Ammon's horn (tissue), 1 donor: Measurements from ENCODE around the gene KCNC4.

Source experiments
- DNase-seq: peaks from one replicate; pipeline ENCODE4 v3.0.0-alpha.2; 2016; ENCODE audit warnings: low spot score

Gene KCNC4

DNA sequence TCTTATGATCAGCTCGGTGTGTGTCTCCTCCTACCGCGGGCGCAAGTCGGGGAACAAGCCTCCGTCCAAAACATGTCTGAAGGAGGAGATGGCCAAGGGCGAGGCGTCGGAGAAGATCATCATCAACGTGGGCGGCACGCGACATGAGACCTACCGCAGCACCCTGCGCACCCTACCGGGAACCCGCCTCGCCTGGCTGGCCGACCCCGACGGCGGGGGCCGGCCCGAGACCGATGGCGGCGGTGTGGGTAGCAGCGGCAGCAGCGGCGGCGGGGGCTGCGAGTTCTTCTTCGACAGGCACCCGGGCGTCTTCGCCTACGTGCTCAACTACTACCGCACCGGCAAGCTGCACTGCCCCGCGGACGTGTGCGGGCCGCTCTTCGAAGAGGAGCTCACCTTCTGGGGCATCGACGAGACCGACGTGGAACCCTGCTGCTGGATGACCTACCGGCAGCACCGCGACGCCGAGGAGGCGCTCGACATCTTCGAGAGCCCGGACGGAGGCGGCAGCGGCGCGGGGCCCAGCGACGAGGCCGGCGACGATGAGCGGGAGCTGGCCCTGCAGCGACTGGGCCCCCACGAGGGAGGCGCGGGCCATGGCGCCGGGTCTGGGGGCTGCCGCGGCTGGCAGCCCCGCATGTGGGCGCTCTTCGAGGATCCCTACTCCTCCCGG is 1.5 kb downstream of the KCNC4 start:
- DNase-seq = no peak

DNA sequence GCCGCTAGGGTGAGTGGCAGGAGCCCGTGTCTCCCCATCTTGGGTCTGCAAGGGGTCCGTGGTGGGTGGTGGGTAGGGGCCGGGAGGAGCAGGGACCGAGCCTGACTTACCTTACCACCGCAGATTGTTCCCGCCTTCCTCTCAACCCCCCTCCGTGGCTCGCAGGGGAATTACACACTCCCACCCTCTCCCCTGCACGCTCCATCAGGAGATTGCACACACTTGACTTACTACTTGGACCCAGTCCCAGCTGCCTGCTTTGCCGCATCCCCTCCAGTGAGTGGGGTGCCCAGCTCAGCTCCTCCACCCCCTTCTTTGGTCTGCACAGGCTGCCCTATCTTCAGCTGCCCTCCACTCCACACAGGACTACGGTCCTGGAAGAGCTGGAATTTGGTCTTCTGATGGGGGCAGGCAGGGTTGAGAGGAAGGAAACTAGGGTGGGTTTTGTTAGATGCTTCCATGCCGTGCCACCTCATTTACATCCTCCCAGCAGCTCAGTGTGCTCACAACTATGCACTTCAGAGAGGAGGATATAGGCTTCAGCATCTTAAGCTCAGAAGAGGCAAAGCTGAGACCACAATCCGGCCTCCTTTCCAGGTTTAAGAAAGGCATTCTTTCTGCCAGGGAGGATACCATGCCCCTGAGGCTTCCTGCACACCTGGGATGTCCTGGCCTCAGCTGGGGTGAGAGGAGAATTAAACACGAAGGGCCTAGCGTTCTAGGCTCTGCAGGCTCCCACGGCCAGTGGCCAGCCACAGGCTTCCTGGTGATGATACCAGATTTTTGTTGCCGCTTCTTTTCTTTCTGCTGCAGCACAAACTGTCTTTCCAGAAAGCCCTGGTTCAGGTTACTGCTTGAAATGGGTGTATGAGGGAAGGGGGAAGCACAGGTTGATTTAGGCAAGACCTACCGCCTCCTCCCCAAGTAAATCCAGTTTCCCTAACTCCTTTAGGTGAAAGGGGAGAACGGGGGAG is 2.3 kb downstream of the KCNC4 start:
- peak; percentile 62 for DNase-seq

DNA sequence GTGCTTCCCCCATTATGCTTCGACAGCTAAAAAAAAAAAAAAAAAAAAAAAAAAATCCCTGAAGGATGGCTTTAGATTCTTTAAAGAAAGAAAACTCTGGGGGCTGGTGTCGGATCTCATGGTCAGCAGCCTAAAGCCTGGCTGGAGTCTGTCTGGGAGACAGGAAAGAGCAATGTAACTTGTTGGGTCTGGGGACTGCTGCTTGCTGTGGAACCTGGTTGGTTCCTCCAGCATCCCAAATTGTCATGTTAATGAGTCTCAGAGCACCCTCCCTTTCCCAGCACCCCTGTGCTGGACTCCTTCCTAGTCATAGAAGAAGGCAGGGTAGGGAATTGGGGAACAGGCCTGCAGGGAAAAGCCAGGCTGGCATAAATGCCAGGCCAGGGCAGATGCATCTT is 3.0 kb downstream of the KCNC4 start:
- DNase-seq = no peak

DNA sequence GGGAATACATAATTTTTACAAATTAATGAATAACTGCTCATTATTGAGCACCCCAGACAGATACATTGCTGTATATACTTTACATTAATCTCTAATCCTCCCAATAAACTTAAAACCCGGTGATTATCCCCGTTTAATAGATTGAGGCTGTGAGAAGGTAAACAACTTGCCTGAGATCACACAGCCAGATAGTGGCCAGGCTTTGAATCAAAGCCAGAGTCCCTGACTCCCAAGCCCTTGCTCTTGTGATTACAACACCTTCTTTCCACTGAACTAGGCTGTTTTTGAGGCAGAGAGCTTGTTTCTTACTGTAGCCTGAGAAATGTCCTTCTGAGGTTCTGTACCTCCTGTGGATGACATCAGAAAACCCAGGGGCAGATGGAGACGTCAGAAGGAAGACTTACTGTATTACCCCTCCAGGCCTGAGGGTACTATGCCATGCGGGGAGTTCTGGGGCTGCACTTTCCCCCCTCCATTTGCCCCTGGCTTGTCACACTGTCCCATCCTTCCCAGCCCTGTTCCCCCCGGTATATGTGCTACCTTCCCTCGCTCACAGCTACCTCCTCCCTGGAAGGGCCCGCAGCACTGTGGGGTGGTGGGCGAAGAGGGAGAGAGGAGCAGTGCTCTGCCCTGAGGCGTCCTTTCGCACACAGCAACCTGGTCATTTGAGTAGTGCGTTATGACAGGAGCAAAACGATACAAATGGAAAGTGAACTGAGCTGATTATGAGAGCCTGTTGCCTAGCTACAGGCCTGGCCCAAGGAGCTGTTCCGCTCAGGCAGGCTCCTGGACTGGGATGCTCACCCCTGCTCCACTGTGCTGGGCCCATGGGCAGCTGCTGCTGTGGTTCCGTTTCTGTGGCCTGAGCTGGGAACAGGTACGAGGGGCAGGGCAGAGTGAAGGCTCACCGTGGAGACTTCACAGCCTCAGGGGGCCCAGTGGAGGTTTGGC is 4.6 kb downstream of the KCNC4 start:
- DNase-seq = peak; percentile 44

DNA sequence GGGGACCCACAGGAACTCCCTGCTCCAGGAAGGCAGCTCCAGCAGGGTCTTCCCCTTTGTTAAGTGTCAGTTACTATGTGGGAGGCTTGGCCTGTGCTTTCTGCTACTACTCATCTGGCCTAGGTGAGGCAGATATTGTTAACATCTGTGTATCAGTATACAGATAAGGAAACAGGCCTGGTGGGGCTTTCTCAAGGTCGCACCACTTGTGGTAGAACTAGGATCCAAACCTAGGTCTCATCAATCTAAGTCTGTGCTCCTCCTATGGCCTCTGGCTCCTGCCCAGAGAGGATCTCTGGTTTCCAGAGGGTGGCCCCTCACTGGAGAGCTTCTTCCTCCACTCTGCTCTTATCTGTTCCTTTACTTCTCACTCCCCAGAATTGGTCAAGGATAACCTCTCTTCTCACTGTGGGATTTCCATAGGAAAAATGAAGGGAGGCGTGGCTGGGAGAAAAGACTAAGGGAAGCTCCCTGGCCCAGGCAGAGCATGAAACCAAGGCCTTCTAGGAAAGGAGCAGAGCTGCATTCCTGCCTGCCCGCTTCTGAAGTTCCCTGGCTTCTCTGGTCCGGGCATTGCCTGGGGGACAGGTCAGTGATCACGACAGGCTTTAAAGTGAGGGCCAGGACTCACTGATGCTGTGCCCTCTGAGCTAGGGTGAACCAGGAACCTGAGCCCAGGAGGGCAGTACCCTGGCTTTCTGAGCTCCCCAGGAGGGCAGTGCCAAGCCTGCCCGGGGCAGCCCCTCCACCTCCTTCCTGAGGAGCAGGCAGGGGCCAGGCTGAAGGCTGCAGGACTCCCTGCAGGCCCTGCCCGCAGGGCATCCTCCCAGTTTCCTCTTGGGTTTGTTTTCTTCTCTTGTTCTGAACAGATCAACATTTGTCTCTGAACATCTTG is 5.8 kb downstream of the KCNC4 start:
- DNase-seq = no peak

DNA sequence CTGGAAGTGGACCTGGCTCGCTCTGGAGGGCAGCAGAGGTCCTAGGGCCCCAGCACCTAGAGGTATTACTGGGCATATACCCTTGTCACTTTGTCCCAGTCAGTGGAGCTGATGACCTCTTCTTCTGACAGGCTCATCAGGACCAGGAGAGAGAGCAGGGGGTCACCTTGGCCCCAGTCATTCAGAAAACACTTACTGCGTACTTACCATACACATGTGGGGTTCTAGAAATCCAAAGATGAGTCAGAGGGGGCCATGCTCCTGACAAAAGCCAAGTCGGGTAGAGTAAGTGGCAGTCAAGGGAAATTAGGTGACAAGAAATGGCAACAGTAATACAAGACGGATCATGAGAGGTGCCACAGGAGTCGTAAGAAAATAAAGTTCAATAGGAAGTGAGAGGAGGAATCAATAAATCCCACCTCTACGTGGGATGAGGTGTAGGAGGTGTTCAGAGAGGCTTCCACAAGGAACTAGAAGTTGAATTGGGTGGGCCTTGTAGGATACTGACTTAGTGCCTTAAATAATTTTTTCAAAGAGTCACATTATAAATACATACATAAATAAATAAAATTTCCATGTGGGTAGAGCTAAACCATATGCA is 6.8 kb downstream of the KCNC4 start:
- DNase-seq = no peak

DNA sequence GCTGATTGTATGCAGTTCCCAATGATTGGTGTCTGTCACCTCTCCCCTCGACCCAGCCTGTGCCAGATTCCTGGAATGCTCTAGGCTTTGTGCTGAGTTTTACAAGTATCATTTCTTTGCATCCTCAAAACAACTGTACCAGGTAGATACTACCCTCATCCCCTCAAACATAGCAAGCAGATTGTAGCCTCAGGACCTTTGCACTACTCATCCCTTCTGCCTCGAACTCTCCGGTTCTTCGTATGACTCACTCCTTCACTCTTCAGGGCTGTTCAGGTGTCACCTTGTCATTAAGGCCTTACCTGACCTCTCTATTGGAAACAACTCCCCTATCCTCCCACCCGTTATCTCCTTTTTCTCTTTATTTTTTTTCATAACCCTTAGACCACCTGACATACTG is 8.0 kb downstream of the KCNC4 start:
- no peak for DNase-seq

DNA sequence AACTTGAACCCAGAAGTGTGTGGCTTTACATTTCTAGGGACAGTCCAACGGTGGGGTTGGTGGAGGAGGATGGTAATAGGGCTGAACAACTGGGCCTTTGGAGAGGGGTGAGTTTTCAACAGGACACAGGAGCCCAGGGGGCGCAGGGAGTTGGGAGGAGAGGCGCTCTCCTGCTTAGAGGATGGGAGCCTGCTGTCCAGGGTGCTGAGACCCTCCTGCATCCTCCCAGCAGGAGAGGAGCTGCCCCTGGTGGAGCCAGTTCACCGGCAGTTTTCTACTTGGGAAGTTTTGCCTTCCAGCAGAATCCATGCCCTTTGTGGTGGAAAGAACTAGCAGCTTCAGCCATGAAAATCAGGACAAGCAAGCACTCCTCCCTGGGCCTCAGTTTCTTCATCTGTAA is 8.6 kb downstream of the KCNC4 start:
- DNase-seq = no peak

DNA sequence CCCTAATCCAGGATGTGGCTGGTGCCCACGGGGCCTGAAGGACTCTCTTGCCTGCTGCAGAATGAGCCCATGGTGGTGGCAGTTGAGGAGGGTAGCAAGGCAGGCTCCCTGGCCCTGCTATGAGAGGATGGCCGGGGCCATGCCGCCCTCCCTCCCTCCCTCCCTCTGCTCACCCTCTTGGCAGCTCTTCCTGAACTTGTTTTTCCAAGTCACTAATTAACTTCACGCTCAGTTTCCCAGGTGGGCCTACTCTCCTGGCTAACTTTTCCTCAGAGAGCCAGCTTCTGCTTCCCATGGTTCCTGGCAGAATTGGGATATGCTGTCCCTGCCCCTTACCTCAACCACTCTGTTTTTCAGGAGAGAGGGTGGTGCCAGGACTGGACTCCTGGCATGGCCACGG is 10.2 kb downstream of the KCNC4 start:
- no peak for DNase-seq

DNA sequence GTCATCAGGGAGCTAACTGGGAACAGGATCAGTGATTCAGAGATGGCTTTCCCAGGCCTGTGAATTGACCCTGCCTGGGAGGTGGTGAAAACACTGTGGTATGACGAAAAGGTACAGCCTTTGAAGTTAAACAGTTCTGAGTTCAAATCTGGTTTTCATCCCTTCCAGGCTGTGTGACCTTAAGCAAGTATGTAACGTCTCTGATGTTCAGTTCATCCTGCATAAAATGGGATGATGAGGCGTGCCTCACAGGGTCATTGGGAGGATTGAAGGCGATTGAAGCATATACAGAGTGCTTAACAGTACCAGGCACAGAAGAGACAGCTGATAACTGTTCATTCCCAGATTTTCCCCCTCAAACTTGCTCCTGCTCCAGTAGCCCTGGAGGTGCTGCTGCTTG is 11.0 kb downstream of the KCNC4 start:
- DNase-seq = no peak

DNA sequence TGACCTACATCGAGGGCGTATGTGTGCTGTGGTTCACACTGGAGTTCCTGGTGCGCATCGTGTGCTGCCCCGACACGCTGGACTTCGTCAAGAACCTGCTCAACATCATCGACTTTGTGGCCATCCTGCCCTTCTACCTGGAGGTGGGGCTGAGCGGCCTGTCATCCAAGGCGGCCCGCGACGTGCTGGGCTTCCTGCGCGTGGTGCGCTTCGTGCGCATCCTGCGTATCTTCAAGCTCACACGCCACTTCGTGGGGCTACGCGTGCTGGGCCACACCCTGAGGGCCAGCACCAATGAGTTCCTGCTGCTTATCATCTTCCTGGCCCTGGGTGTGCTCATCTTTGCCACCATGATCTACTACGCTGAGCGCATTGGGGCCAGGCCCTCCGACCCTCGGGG is 13.0 kb downstream of the KCNC4 start:
- no peak for DNase-seq

DNA sequence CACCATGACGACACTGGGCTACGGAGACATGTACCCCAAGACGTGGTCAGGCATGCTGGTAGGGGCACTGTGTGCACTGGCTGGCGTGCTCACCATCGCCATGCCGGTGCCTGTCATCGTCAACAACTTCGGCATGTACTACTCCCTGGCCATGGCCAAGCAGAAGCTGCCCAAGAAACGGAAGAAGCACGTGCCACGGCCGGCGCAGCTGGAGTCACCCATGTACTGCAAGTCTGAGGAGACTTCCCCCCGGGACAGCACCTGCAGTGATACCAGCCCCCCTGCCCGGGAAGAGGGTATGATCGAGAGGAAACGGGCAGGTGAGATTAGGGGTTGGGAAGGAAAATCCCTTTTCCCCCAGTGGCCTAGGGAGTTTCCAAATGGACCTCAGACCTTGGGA is 13.5 kb downstream of the KCNC4 start:
- no peak for DNase-seq

DNA sequence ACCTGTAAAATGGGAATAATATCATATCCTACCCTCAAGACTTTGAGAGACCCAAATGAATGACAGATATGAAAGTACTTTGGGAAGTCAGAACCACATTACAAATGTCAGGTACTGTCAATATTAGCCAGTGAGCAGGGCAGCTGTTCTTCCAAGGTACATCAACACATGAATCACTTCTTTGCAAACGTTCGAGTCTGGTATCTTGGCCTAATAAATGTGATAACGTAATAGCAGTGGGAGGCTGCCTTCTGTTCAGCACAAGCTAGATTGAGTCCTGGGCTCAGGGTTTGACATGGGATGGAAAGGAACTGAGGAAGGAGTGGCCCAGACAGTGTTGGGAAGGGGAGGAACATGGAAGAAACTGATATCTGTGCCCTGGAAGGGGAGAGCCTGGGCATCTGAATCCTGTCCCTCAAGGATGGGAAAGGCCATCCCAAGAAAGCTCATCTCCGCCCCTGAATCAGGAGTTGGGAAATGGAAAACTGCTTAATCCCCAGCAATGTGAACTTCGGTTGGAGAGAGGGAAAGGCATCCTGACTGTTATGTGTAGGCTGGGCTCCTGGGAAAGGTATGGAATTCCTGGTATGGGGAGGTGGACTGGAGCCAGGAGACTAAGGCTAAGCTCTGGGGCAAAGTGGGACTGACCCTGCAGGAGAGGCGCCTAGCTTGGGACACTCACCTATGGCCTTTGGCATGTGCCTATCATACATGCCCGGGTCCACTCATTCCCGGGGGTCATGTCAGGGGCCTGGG is 14.3 kb downstream of the KCNC4 start:
- no peak for DNase-seq

DNA sequence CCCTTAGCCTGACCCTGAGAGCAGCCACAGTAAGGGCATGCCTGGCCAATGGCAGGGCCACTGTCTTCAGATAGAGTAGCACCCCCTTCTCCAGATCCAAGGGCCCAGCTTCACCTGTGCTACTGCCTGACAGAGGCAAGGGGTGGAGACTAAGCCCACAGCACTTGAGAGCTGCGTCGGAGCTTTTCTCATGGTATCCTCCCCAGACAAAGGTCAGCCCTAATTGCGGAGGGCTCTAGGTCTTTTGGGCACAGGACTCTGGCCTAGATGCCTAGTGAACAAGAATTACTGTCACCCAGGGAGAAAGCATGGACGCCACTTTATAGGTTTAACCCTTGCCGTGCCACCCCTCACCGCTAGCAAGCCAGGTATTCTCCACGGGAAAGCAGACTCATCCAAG is 15.1 kb downstream of the KCNC4 start:
- DNase-seq = no peak

DNA sequence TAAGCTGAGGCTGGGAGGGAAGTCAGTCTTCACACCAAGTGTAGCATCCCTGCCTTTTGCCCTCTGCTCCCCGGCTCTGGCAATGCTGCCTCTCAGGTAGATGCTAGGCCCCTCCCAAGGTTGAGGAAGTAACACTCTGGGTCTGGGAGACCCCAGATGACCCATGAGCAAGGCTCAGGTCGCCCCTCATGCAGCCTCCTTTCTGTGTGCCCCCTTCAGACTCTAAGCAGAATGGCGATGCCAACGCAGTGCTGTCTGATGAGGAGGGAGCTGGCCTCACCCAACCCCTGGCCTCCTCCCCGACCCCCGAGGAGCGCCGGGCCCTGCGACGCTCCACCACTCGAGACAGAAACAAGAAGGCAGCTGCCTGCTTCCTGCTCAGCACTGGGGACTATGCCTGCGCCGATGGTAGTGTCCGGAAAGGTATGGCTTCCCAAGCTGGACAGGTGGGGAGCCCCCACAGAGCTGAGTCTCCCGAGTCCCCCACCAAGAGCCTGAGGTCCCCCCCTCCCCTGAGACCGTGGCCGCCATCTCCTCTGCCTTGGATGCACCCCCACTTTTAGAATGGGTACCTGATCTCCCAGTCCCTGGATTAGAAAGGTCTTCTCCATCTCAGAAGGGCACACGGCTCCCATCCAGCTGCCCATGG is 15.8 kb downstream of the KCNC4 start:
- DNase-seq = no peak

DNA sequence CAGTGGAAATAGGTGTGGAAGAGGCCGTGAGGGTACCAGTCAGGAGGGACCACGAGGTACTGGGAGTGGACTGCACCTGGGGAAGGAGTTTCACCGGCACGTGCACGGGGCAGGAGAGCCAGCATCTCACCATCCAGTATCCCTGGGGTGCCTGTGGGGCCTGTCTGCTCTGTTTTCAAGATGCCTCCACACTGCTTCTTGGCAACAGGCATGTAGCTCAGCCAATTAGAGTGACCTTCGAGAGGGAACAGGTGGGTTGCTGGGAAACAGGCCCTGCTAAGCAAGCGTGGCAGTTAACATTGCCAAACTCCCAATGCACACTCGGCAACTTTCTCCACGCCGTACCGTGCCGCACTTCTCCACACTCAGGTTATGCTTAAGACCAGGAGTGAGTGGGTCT is 17.7 kb downstream of the KCNC4 start:
- peak; percentile 50 for DNase-seq

DNA sequence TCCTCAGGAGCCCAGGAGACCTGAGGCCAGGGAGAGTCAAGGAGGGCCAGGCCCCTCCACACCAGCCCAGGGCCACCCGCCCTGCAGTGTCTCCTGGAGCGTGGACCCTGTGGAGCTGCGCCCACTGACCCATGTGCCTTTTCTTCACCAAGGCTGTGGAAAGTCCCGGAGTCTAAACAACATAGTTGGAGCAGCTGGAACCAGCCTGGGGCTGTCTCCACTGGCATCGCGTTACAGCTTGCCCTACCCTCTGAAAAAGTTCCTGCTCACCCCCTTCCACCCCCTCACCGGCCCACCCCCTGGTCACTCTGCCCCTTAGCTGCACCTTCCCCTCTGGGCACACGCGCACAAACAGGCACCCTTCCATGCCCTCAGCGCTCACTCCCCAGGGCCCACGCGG is 18.3 kb downstream of the KCNC4 start:
- no peak for DNase-seq

DNA sequence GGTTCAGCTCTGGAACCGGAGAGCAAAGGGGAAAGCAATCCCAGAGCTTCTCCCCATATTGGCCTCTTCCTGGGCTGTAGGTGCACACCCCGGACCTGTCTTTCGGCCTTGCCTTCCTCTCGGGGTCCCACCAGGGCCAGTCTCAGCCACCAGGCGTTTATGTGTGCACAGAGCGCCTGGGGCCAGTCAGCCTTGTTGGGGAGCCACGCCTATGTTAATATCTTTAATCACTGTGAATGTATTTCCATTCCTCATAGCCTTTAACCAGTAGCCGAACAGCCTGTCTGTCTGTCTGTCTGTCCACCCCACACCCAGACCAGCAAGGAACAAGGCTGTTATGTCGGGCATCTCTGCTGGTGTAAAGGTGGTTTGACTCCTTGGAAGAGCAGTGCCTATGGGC is 18.8 kb downstream of the KCNC4 start:
- DNase-seq = no peak

DNA sequence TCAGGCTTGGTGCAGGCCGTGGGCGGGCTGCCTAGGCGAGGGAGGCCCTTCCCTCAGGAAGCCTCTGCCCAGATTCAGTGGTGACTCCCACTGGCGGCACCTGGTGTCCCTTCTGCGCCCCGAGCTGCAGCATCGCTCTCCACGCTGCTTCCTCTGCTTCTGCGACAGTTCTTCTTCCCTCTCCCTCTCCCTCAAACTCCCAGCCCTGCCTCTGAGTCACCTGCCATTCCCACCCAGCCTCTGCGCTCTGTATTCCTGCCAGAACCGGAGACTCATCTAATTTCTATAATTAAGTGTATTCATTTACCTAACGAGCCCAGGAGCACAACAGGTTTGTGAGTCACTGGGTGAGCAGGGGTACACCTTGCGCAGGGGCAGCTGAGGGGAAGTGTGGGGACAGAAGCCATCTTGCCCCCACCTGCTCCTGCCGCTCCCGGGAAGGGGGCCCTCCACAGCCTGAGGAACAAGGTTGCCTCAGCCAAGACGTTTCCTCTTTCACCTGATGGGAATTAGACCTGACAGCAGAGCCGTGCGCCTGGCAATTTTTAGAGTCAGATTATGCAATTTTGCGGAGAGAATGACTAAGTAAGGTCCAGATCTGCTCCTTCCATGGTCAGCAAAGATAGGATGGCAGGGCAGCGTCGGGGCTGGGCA is 19.4 kb downstream of the KCNC4 start:
- peak; percentile 59 for DNase-seq
